Endothelial cell of umbilical vein (primary cell): ENCODE data around the gene PLEKHG2. TPM values are rescaled to one million over a fixed set of nuclear protein-coding genes. Genes with fewer than 3 reads are reported as not detected.

Source experiments
- BruUV-seq: library from RNA; stranded (reverse); fragments of 400-500 nt; replicated peaks from 2 replicates; lab custom pipeline; 2021; lab: Mats Ljungman, UMichigan
- CTCF ChIA-PET: fragments of 300-600, 350-600 bp; sonication (Branson Sonifier 250); formaldehyde crosslinking; loops from one replicate; lab custom pipeline; 2021; ENCODE audit warnings: antibody characterized with exemption, inconsistent platforms; lab: Charles Lee
- POLR2A ChIA-PET: fragments of 300-600, 350-600 bp; sonication (Branson Sonifier 250); formaldehyde crosslinking; loops from one replicate; lab custom pipeline; 2021; ENCODE audit warnings: antibody characterized with exemption, inconsistent platforms; lab: Charles Lee
- DNase-seq: peaks from one replicate; pipeline ENCODE4 v3.0.0-alpha.2; 2011; ENCODE audit warnings: low read depth, low spot score
- FAIRE-seq: peaks from 2 replicates; lab custom pipeline; 2011; peaks lifted over from hg19 to GRCh38; lab: Jason Lieb, UNC
- H2AFZ ChIP-seq: 2 replicates; pipeline ENCODE4 v1.6.0; 2012; ENCODE audit warnings: low read depth, low read length, control low read depth, inconsistent platforms
- H3K27ac ChIP-seq: 2 replicates; pipeline ENCODE4 v1.5.1; 2011; ENCODE audit warnings: low read depth, mild to moderate bottlenecking, control low read depth, low read length, moderate library complexity; ENCODE audit not compliant: insufficient read depth
- H3K27me3 ChIP-seq, 2 experiments: 2 replicates each; pipeline versions ENCODE4 v1.6.0 to v1.6.1; 2011; ENCODE audit warnings: low read length in 2 of 2, mixed read lengths in 1 of 2; ENCODE audit not compliant: control insufficient read depth in 2 of 2, insufficient read depth in 2 of 2
- H3K36me3 ChIP-seq, 2 experiments: 2 replicates in 1 of 2; 3 replicates in 1 of 2; pipeline ENCODE4 v1.5.1; 2011; ENCODE audit warnings: low read length in 2 of 2, mild to moderate bottlenecking in 1 of 2, moderate library complexity in 1 of 2; ENCODE audit not compliant: control insufficient read depth in 2 of 2, insufficient read depth in 2 of 2; ENCODE audit errors: extremely low read depth in 1 of 2
- H3K4me1 ChIP-seq: 3 replicates; pipeline ENCODE4 v1.5.1; 2011; ENCODE audit warnings: mild to moderate bottlenecking, low read length; ENCODE audit not compliant: control insufficient read depth, insufficient read depth; ENCODE audit errors: extremely low read depth
- H3K4me2 ChIP-seq: 2 replicates; pipeline ENCODE4 v1.6.1; 2011; ENCODE audit warnings: low read length, control low read depth, mixed read lengths; ENCODE audit not compliant: insufficient read depth
- H3K4me3 ChIP-seq, 3 experiments: fragments of 200-600 bp in 1 of 3; sonication (generic), shearing (Covaris generic) in 1 of 3; replicated peaks in 1 of 3; 2 replicates each; pipeline ENCODE4 v1.5.1; 2011 to 2016; ENCODE audit warnings: control low read depth in 3 of 3, low read length in 3 of 3, mild to moderate bottlenecking in 2 of 3, inconsistent platforms in 1 of 3, low read depth in 1 of 3, moderate library complexity in 1 of 3; ENCODE audit not compliant: insufficient read depth in 1 of 3
- H3K79me2 ChIP-seq: 2 replicates; pipeline ENCODE4 v1.6.0; 2012; ENCODE audit warnings: low read length, inconsistent platforms; ENCODE audit not compliant: control insufficient read depth, insufficient read depth
- H3K9ac ChIP-seq: replicated peaks from 2 replicates; pipeline ENCODE3; 2011; ENCODE audit warnings: low read length, control low read depth; ENCODE audit not compliant: insufficient read depth; ENCODE audit errors: extremely low read depth
- H3K9me1 ChIP-seq: replicated peaks from 3 replicates; pipeline ENCODE4 v1.6.0; 2011; ENCODE audit warnings: mild to moderate bottlenecking, low read length; ENCODE audit not compliant: control insufficient read depth, insufficient read depth; ENCODE audit errors: extremely low read depth
- H3K9me3 ChIP-seq: replicated peaks from 2 replicates; pipeline ENCODE4 v1.5.1; 2012; ENCODE audit warnings: low read length, inconsistent platforms; ENCODE audit not compliant: control insufficient read depth, insufficient read depth
- H4K20me1 ChIP-seq: replicated peaks from 2 replicates; pipeline ENCODE3; 2011; ENCODE audit warnings: mild to moderate bottlenecking, low read length; ENCODE audit not compliant: control insufficient read depth, insufficient read depth; ENCODE audit errors: extremely low read depth
- EZH2 ChIP-seq: IDR thresholded peaks from 2 replicates; pipeline ENCODE4 v1.6.1; 2012; ENCODE audit warnings: borderline replicate concordance, low read depth, mild to moderate bottlenecking, moderate library complexity, low read length, inconsistent platforms; ENCODE audit not compliant: severe bottlenecking
- FOS ChIP-seq: IDR thresholded peaks from 2 replicates; pipeline ENCODE4 v1.6.1; 2011; ENCODE audit warnings: mild to moderate bottlenecking, low read length, moderate library complexity, borderline replicate concordance; ENCODE audit not compliant: insufficient read depth
- GATA2 ChIP-seq: IDR thresholded peaks from 2 replicates; pipeline ENCODE4 v1.7.0; 2011; ENCODE audit warnings: low read depth, mild to moderate bottlenecking, moderate library complexity, mixed read lengths, low read length; ENCODE audit not compliant: insufficient read length, insufficient read depth
- JUN ChIP-seq: IDR thresholded peaks from 2 replicates; pipeline ENCODE4 v1.6.1; 2011; ENCODE audit warnings: borderline replicate concordance, low read depth; ENCODE audit not compliant: insufficient read length, insufficient read depth
- MYC ChIP-seq: IDR thresholded peaks from one replicate; pipeline ENCODE4 v1.6.1; 2011; ENCODE audit warnings: mild to moderate bottlenecking, low read depth, low read length
- POLR2A ChIP-seq: IDR thresholded peaks from 2 replicates; pipeline ENCODE4 v1.6.1; 2012; ENCODE audit warnings: low read depth, mild to moderate bottlenecking, control low read depth, low read length
- POLR2AphosphoS5 ChIP-seq: IDR thresholded peaks from 2 replicates; pipeline ENCODE4 v1.6.1; 2012; ENCODE audit warnings: low read depth, mild to moderate bottlenecking, control low read depth, low read length, moderate library complexity; ENCODE audit not compliant: insufficient read depth
- dilution Hi-C: fragments of 300-500 bp; cut with MboI; formaldehyde crosslinking; loops from one replicate; pipeline ENCODE4 v1.15.0; 2019; ENCODE audit warnings: low sequenced_read_pairs; ENCODE audit not compliant: extremely low pct_ligation_motif_present
- intact Hi-C: fragments of 100-400 bp; cut with micrococcal nuclease; formaldehyde crosslinking; loops from one replicate; pipeline ENCODE4 v1.10.0; 2022
- polyA plus RNA-seq, 4 experiments: library from polyadenylated mRNA; depleted of rRNA in 3 of 4; stranded (reverse) in 3 of 4; unstranded in 1 of 4; fragments of >200 nt; gene quantifications; 2 replicates each; pipeline versions ENCODE4 v1.2.1 to v1.2.3, GENCODE V29; 2011 to 2012; ENCODE audit warnings: missing spikeins in 1 of 4
- total RNA-seq: library from RNA; stranded (reverse); gene quantifications from 2 replicates; pipeline ENCODE4 v1.2.3, GENCODE V29; 2021
- TF ChIP-seq, protein P1 (sequence below): IDR thresholded peaks from 2 replicates; pipeline ENCODE4 v1.6.1; 2011; ENCODE audit not compliant: insufficient read depth, insufficient read length
- TF ChIP-seq, protein P2 (sequence below), 2 donors: IDR thresholded peaks; 1 replicate in 1 of 2; 2 replicates in 1 of 2; pipeline ENCODE4 v1.5.1; 2011; ENCODE audit warnings: low read length in 2 of 2, mild to moderate bottlenecking in 2 of 2, moderate library complexity in 2 of 2, control low read depth in 1 of 2, inconsistent platforms in 1 of 2, low read depth in 1 of 2; ENCODE audit not compliant: insufficient read depth in 1 of 2; ENCODE audit errors: extremely low read depth in 1 of 2

PLEKHG2 gene
- total and polyA plus RNA-seq, 2 donors (not counting 3 experiments of a cell fraction or from before 2014, with no cell fraction given) = 44.7 to 74.1 TPM

DNA sequence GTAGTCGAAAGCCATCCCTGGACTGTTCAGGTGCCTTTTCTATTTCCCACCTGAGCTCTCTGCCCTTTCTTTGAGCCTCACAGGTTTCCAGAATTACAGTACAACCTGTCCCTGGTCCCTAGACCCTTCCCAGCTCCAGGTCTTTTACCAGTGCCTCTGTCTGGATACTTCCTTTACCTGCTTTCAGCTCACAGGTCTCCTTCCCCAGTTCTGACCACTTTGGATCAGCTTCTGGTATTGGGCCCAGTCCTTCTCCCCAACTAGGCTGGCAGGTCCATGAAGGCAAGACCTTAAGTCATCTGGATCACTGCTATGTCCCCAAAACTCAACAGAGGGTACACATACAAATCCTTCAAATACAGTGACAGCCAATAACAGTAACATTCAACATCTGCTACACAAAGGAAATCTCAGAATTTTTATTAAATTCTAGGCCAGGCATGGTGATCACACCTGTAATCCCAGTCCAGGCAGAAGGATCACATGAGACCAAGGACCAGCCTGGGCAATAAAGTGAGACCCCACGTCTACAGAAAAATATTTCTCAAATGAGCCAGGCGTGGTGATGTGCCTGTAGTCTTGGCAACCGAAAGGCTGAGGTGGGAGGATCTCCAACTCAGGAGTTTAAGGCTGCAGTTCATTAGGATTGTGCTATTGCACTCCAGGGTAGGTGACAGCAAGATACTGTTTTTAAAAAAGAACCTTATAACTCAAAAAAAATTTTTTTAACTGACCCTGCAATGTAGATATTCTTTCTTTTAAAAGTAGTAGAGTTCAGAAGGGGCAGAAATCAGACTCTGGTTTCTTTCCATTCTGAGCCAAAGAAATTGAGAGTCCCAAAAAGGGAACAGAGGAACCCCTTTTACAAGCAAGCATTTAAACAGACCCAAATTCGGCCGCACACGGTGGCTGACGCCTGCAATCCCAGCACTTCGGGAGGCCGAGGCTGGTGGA is 21.9 kb downstream of the PLEKHG2 start:
- H2AFZ ChIP-seq = no peak overlapping the region
- no peak for DNase-seq
- no peak for FAIRE-seq
- CTCF ChIA-PET = interaction anchor here (1.5 to 1.8 kb wide), 3 partner anchors 20 to 36 kb away, joined by 6 to 13 read pairs (median 9); partner anchors contain the start of gene PLEKHG2
- POLR2A ChIA-PET = interaction anchor here (0.6 to 1.7 kb wide), 5 partner anchors 10 to 43 kb away, joined by 3 to 18 read pairs (median 9); partner anchors contain the start of gene PLEKHG2
- peaks cover 29% of the 10 kb centered on the region for H3K4me1 ChIP-seq
- TSS peak; percentile 42 for BruUV-seq
- H3K4me2 ChIP-seq = peak overlapping the region; percentile 84
- H3K27ac ChIP-seq = peak overlapping the region; percentile 96
- H3K9ac ChIP-seq = peak overlapping the region; percentile 100
- intact Hi-C loops (loop anchor here (5.0 kb wide), 1 partner anchor 92 kb away; the partner anchor contains the start of gene SAMD4B), dilution Hi-C loops (no loop called here)
- TF ChIP-seq POLR2AphosphoS5 = no peak
- no peak for TF ChIP-seq JUN
- TF ChIP-seq, protein P1, sequence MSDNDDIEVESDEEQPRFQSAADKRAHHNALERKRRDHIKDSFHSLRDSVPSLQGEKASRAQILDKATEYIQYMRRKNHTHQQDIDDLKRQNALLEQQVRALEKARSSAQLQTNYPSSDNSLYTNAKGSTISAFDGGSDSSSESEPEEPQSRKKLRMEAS = no peak
- no peak for TF ChIP-seq FOS
- no peak for TF ChIP-seq EZH2
- no peak for TF ChIP-seq POLR2A
- TF ChIP-seq MYC = no peak
- TF ChIP-seq GATA2 = no peak
- TF ChIP-seq, protein P2, sequence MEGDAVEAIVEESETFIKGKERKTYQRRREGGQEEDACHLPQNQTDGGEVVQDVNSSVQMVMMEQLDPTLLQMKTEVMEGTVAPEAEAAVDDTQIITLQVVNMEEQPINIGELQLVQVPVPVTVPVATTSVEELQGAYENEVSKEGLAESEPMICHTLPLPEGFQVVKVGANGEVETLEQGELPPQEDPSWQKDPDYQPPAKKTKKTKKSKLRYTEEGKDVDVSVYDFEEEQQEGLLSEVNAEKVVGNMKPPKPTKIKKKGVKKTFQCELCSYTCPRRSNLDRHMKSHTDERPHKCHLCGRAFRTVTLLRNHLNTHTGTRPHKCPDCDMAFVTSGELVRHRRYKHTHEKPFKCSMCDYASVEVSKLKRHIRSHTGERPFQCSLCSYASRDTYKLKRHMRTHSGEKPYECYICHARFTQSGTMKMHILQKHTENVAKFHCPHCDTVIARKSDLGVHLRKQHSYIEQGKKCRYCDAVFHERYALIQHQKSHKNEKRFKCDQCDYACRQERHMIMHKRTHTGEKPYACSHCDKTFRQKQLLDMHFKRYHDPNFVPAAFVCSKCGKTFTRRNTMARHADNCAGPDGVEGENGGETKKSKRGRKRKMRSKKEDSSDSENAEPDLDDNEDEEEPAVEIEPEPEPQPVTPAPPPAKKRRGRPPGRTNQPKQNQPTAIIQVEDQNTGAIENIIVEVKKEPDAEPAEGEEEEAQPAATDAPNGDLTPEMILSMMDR (IDR thresholded peaks at IDR 0.05; ENCODE audit: extremely low read depth in 1 of 2, insufficient read depth in 1 of 2, low read depth in 1 of 2, low read length in 2 of 2) = no peak
- peak overlapping the region; percentile 96 for H3K4me3 ChIP-seq
- H4K20me1 ChIP-seq = no peaks in the 10 kb centered on the region
- H3K9me3 ChIP-seq = no peaks in the 10 kb centered on the region
- H3K27me3 ChIP-seq = no peaks in the 10 kb centered on the region
- H3K36me3 ChIP-seq = peaks cover 11 to 16% of the 10 kb centered on the region in 2 experiments
- peaks cover 31% of the 10 kb centered on the region for H3K79me2 ChIP-seq
- no peaks in the 10 kb centered on the region for H3K9me1 ChIP-seq
